A549 treated with DMSO at 1 μM for 4 hours (cell line): Measurements from ENCODE around the gene ANKRD42. TPM values are rescaled to one million over a fixed set of nuclear protein-coding genes. Genes with fewer than 3 reads are reported as not detected.

ENCODE experiments used
- total RNA-seq: library from RNA; stranded (reverse); fragments of 200-300 nt; extraction: Qiagen RNA extraction; gene quantifications from 5 replicates; pipeline ENCODE4 v1.2.3, GENCODE V29; 2022; ENCODE audit warnings: low read depth

Gene ANKRD42
- 9.4 to 11.5 TPM (median 9.9 TPM) in 5 replicates for total RNA-seq

GRCh38 chr11:83193315-83194280, at the start of gene ANKRD42:
Gene ANKRD42, plus strand, starts transcription at chr11:83193712. Its CDS starts 959 bp downstream, at chr11:83194671.

GRCh38 chr11:83156996-83157593, 36.4 kb upstream of the ANKRD42 start, which contains the start of gene PCF11:
Gene PCF11, plus strand, starts transcription at chr11:83157131. Its CDS starts 309 bp downstream, at chr11:83157440.

GRCh38 chr11:83285771-83286528, 92.4 kb downstream of the ANKRD42 start, which contains the start of gene CCDC90B:
Gene CCDC90B, minus strand, starts transcription at chr11:83286367. Its CDS starts 395 bp downstream, at chr11:83285972.

Other genes starting within 250 kb of the ANKRD42 start
- 6.1 to 8.8 TPM (median 6.8 TPM) in 5 replicates for gene RAB30, start 121.8 kb upstream of the ANKRD42 start, total RNA-seq
- 22.8 to 30.0 TPM (median 27.8 TPM) in 5 replicates for gene PCF11, start 36.6 kb upstream of the ANKRD42 start, total RNA-seq
- 52.1 to 59.6 TPM (median 54.8 TPM) in 5 replicates for gene CCDC90B, start 92.7 kb downstream of the ANKRD42 start, total RNA-seq